ENCODE measurements around the gene HOMEZ. TPM values are rescaled to one million over a fixed set of nuclear protein-coding genes. Genes with fewer than 3 reads are reported as not detected.
A peak's percentile ranks its signal among the peaks of the same experiment; 100 is the strongest.
"Not testable (repeated sequence)": the region's sequence is repeated elsewhere in the genome, so short reads cannot be mapped to it uniquely, and the experiment has no call there.

The HOMEZ gene
- polyA plus RNA-seq, 3 donors: 27.8 to 29.8 (median 27.9) TPM

- DNase-seq (ENCODE audit: extremely low read depth in 1 of 11, low read depth in 9 of 11, low spot score in 4 of 11): no peak
Measured at GRCh38 chr14:23296012-23296777, 10.3 kb upstream of the HOMEZ start.

DNA sequence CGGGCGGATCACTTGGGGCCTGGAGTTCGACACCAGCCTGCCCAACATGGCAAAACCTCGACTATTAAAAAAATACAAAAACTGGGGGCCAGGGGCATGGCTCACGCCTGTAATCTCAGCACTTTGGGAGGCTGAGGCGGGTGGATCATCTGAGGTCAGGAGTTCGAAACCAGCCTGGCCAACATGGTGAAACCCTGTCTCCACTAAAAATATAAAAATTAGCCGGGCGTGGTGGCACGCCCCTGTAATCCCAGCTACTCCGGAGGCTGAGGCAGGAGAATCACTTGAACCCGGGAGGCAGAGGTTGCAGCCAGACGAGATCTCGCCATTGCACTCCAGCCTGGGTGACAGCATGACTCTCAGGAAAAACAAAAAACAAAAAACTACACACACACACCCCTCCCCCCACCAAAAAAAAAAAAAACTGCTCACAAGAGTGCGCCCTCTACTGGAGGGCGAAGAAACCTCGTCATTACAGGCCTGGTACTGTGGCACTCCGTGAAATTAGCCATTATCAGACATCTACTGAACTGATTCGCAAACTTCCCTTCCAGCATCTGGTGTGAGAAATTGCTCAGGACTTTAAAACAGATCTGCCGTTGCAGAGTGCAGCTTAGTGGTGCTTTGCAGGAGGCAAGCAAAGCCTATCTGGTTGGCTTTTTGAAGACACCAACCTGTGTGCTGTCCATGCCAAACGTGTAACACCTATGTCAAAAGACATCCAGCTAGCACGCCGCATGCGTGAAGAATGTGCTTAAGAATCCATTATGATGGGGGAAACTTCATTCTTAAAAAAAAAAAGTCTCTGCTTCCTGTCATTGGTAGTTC is 9.0 kb upstream of the HOMEZ start:
- DNase-seq (ENCODE audit: extremely low read depth in 1 of 11, low read depth in 9 of 11, low spot score in 4 of 11): peak in 2 of 11 donors; percentile 38 to 59

DNA sequence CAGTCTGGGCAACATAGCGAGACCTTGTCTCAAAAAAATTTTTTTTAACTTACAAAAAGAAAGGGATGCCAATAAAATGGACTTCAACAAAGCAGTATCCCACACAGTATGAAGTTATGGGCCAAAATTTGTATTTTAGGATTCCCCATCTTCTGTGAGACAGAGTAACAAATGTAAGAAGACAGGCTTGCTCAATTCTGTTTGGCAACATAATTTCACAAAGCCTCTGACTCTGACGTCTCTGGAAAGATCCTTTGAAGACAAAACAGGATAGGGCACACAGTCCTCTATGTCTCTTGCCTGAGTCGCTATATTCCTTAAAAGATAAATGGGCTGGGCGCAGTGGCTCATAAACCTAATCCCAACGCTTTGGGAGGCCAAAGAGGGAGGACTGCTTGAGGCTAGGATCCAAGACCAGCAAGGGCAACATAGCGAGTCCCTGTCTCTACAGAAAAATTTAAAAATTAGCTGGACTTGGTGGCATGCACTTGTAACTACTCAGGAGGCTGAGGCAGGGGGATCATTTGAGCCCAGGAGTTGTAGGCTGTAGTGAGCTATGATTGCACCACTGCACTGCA is 1.1 kb upstream of the HOMEZ start:
- no peak for DNase-seq (ENCODE audit: extremely low read depth in 1 of 11, low read depth in 9 of 11, low spot score in 4 of 11)

DNA sequence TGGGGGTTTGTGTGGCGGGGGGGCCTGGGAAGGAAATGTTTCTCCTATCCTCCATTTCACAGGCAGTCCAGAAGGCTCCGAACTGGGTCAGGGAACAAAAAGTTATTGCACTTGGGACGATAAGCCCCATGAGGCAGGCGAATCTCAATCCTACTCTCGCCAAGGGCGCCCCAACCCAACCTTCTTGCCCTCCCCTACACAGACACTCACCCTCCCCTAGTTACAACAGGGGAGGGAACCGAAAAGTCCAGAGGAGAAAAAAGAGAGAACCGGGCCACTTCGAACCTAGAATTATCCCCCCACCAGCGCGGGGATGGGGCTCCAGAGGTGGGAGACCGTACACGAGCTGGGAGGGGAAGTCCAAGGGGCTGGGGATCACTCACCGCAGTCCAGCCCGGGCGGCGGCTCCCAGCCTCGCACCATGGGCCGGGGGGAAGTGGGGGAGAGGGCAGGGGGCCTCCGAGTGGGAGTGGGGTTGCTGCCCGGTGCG is 357 bp downstream of the HOMEZ start:
- no peak for DNase-seq (ENCODE audit: extremely low read depth in 1 of 11, low read depth in 9 of 11, low spot score in 4 of 11)

DNA sequence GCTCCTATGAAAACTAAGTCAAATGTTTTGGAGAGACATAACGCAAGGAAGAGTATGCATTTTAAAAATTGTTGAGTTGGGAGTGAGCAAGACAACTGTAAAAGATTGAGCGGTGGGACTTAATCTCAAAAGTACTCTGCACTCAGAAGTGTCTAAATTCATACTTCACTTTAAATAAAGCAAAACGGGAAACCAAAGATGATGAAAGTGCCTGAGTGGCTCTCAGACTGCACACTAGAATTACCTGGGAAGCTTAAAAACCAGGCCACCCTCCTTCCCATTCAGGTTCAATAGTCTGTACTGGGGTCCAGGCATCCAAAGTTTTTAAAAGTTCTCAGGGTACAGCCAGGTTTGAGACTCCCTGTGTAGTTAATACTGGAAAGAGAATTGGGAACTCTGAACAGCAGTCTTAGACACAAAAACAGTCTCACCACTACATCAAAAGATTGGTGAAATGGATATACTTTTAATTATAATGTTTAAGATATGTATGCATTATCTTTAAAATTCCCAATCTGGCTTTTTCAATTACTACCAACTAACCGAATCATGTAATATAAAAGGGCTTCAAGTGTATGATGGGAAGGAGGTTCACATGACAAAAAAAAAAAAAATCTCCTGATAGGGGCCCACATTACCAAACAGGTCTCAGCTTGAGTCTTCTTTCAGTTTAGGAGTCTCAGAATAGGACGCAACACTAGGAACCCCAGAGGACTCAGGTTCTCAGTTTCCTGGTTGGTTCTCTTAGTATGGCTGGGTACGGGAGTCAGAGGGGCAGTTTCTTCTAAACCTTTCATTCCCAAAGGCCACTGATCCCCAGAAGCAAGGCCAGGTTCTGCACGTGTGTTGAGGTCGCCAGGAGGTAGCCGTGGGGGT is 1.0 kb downstream of the HOMEZ start:
- DNase-seq (ENCODE audit: extremely low read depth in 1 of 11, low read depth in 9 of 11, low spot score in 4 of 11): no peak

- DNase-seq (ENCODE audit: extremely low read depth in 1 of 11, low read depth in 9 of 11, low spot score in 4 of 11): no peak
Measured at GRCh38 chr14:23281247-23281646, 4.7 kb downstream of the HOMEZ start.

DNA sequence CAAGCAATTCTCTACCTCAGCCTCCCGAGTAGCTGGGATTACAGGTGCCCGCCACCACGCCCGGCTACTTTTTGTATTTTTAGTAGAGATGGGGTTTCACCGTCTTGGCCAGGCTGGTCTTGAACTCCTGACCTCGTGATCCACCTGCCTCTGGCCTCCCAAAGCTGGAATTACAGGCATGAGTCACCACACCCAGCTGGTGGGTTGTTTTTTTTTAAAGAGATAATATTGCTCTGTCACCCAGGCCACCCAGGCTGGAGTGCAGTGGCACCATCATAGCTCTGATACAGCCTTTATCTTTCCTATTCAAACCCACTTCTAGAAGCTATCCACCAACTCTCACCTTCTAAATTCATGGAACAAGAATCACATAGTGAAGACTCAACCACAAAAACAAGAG is 8.0 kb downstream of the HOMEZ start:
- DNase-seq (ENCODE audit: extremely low read depth in 1 of 11, low read depth in 9 of 11, low spot score in 4 of 11): not testable (repeated sequence)

- no peak for DNase-seq (ENCODE audit: extremely low read depth in 1 of 11, low read depth in 9 of 11, low spot score in 4 of 11)
Measured at GRCh38 chr14:23277189-23277588, 8.7 kb downstream of the HOMEZ start.

GRCh38 chr14:23275412-23275811 is 10.5 kb downstream of the HOMEZ start:
- DNase-seq (ENCODE audit: extremely low read depth in 1 of 11, low read depth in 9 of 11, low spot score in 4 of 11): no peak

- no peak for DNase-seq (ENCODE audit: extremely low read depth in 1 of 11, low read depth in 9 of 11, low spot score in 4 of 11)
Measured at GRCh38 chr14:23269193-23269592, 16.7 kb downstream of the HOMEZ start.

GRCh38 chr14:23260849-23261248 is 25.1 kb downstream of the HOMEZ start:
- not testable (repeated sequence) for DNase-seq (ENCODE audit: extremely low read depth in 1 of 11, low read depth in 9 of 11, low spot score in 4 of 11)

GRCh38 chr14:23259426-23259825 is 26.5 kb downstream of the HOMEZ start:
- DNase-seq (ENCODE audit: extremely low read depth in 1 of 11, low read depth in 9 of 11, low spot score in 4 of 11): no peak

- no peak for DNase-seq (ENCODE audit: extremely low read depth in 1 of 11, low read depth in 9 of 11, low spot score in 4 of 11)
Measured at GRCh38 chr14:23258256-23258655, 27.7 kb downstream of the HOMEZ start.

GRCh38 chr14:23252420-23253333 is 33.3 kb downstream of the HOMEZ start:
- no peak for DNase-seq (ENCODE audit: extremely low read depth in 1 of 11, low read depth in 9 of 11, low spot score in 4 of 11)

- DNase-seq (ENCODE audit: extremely low read depth in 1 of 11, low read depth in 9 of 11, low spot score in 4 of 11): no peak
Measured at GRCh38 chr14:23252006-23252405, 33.9 kb downstream of the HOMEZ start.

DNA sequence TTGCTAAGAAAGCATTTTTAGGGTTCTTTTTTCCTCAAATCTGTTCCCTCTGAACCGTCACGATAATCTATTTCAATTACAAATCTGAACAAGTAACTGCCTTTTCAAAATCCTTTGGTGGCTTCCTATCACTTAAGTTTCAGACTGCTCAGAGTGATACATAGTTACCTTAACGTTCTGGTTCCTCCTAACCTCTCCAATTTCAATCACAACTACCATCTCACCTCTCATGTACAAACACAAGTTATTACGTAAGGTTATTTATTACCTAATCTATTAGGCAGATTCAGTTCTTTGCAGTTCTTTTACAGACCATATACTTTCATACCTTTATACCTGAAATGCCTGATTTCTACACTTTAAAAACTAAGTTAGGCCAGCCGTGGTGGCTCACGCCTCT is 36.1 kb downstream of the HOMEZ start:
- DNase-seq (ENCODE audit: extremely low read depth in 1 of 11, low read depth in 9 of 11, low spot score in 4 of 11): no peak

DNA sequence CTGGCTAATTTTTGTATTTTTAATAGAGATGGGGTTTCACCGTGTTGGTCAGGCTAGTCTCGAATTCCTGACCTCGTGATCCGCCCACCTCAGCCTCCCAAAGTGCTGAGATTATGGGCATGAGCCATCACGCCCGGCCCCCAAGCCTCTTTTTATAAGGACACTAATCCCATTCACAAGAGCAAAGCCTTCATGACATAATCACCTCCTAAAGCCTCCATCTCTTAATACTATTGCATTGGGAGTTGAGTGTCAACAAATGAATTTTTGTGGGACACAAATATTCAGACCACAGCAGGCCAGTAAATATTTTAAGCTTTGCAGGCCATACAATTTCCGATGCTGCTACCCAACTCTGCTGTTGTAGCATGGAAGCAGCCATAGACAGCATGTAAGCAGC is 37.3 kb downstream of the HOMEZ start:
- no peak for DNase-seq (ENCODE audit: extremely low read depth in 1 of 11, low read depth in 9 of 11, low spot score in 4 of 11)

DNA sequence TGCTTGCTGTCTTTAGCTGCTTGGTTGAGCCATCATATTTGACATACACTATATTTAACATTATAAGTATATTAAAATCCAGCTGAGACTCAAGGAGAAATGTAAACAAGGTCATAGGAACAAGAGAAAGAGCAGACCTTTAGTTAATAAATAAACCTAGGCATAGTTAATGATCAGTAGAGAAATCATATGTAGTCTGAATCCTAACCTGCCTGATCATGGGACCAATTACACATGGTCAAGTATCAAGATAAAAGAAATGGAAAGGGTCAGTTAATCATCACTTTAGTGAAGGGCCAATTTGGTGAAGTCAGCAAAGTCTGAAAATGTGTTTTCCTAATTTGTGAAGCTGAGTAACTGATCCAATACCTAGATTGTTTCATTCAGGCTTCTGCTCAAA is 40.6 kb downstream of the HOMEZ start:
- peak in 3 of 11 donors; percentile 7 to 56 (median 18) for DNase-seq (ENCODE audit: extremely low read depth in 1 of 11, low read depth in 9 of 11, low spot score in 4 of 11)

Data from renal cortex interstitium (tissue), 11 donors.